NCI-H2227 (cell line): ENCODE measurements around the gene LALBA.
"Not testable (repeated sequence)": the region's sequence is repeated elsewhere in the genome, so short reads cannot be mapped to it uniquely, and the experiment has no call there.

Source experiments
- DNase-seq: peaks from one replicate; lab custom pipeline; 2025; ENCODE audit not compliant: unreplicated experiment; lab: John Stamatoyannopoulos, UW

The LALBA gene

GRCh38 chr12:48569946-48570345 is at the start of gene LALBA:
TSS of gene LALBA (minus strand) at chr12:48570046. CDS start at chr12:48570020, 26 bp downstream.
- DNase-seq: no peak

GRCh38 chr12:48618541-48618940 is 48.7 kb upstream of the LALBA start:
- peak; percentile 73 for DNase-seq

- DNase-seq: no peak
Observed at GRCh38 chr12:48615681-48616080, 45.8 kb upstream of the LALBA start.

GRCh38 chr12:48613321-48613720 is 43.5 kb upstream of the LALBA start:
- DNase-seq: no peak

- DNase-seq: no peak
Observed at GRCh38 chr12:48602192-48602989, 32.5 kb upstream of the LALBA start.

- no peak for DNase-seq
Observed at GRCh38 chr12:48601013-48601756, 31.3 kb upstream of the LALBA start.

- no peak for DNase-seq
Observed at GRCh38 chr12:48600552-48600951, 30.7 kb upstream of the LALBA start.

GRCh38 chr12:48592591-48593086 is 22.8 kb upstream of the LALBA start:
- DNase-seq: no peak

GRCh38 chr12:48586361-48586760 is 16.5 kb upstream of the LALBA start:
- DNase-seq: no peak

- DNase-seq: no peak
Observed at GRCh38 chr12:48583728-48584127, 13.9 kb upstream of the LALBA start.

GRCh38 chr12:48580831-48581230 is 11.0 kb upstream of the LALBA start:
- DNase-seq: no peak

GRCh38 chr12:48572326-48572725 is 2.5 kb upstream of the LALBA start:
- no peak for DNase-seq

- DNase-seq: no peak
Observed at GRCh38 chr12:48567731-48568130, 2.1 kb downstream of the LALBA start.

GRCh38 chr12:48557919-48558318 is 11.9 kb downstream of the LALBA start:
- no peak for DNase-seq

- DNase-seq: no peak
Observed at GRCh38 chr12:48556631-48557030, 13.2 kb downstream of the LALBA start.

- not testable (repeated sequence) for DNase-seq
Observed at GRCh38 chr12:48553666-48554343, 16.0 kb downstream of the LALBA start.

GRCh38 chr12:48551636-48552035 is 18.2 kb downstream of the LALBA start:
- DNase-seq: not testable (repeated sequence)

GRCh38 chr12:48547012-48547411 is 22.8 kb downstream of the LALBA start:
- DNase-seq: not testable (repeated sequence)

GRCh38 chr12:48545833-48546469 is 23.9 kb downstream of the LALBA start:
- no peak for DNase-seq

- peak; percentile 28 for DNase-seq
Observed at GRCh38 chr12:48542300-48542928, 27.4 kb downstream of the LALBA start.

GRCh38 chr12:48536602-48537001 is 33.2 kb downstream of the LALBA start:
- DNase-seq: no peak
